Measurements from ENCODE around the gene DCXR. TPM values are rescaled to one million over a fixed set of nuclear protein-coding genes. Genes with fewer than 3 reads are reported as not detected.

Gene DCXR
- total and polyA plus RNA-seq, 2 of the 13 experiments (the other 11 are each of a cell fraction or from before 2014, with no cell fraction given) = 287 to 311 TPM

DNA sequence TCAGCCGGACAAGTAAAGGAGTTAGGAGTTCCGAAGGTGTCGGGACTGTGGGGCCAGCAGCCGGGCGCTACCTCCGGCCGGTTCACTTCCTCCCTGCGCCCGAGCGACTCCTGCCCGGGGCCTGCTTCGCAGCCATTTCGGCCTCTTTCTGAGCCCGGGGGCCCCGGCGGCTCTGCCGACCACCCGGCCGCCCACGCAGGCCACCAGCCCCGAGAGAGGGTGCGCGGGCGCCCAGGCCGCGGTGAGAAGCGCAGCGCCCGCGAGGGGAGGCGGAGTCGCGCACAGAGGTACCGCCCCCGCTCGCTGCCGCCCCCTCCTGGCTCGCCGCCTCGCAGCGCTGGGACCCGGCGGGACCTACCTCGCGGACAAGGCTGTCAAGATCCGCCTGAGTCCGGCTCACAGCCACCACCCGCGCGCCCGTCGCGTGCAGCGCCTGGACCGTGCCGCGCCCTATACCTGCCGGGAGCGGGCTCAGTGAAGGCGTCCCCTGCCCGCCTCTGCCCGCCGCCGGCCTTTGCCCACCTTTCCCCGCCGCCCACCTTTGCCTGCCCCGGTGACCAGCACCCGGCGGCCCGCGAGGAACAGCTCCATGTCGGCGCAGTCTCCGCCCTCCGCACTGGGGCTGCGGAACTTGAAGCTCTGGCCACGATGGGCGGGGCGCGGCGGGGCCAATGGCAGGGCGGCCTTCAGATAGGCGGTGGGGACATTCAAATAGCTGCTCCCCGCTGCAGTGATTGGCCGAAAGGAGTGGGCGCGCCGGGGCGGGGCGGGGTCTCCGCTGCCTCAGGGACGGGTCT lies at the start of gene DCXR (continued):
- TF ChIP-seq SP5 (CRISPR knock-in tag; IDR thresholded peaks at IDR 0.05; ENCODE audit: borderline replicate concordance, low read depth) (peak; percentile 86), ADNP (CRISPR knock-in tag; IDR thresholded peaks at IDR 0.05) (0 out of 2 replicates have a peak, but pooled peaks have one; percentile 34), ZNF468 (CRISPR knock-in tag; IDR thresholded peaks at IDR 0.05) (0 out of 2 replicates have a peak, but pooled peaks have one; percentile 83), RFXAP (CRISPR knock-in tag; IDR thresholded peaks at IDR 0.05; ENCODE audit: borderline replicate concordance) (peak; percentile 44; the same call in 1 of the 2 replicates), NR2F2 (IDR thresholded peaks at IDR 0.05; ENCODE audit: borderline replicate concordance, low read depth) (peak; percentile 35; the same call in 1 of the 2 replicates), ZFP37 (CRISPR knock-in tag; IDR thresholded peaks at IDR 0.05; ENCODE audit: borderline replicate concordance) (no peak), HES4 (CRISPR knock-in tag; IDR thresholded peaks at IDR 0.05; ENCODE audit: borderline replicate concordance) (peak; percentile 81), ZNF205 (CRISPR knock-in tag; IDR thresholded peaks at IDR 0.05) (peak; percentile 66; the same call in 1 of the 2 replicates), ZFX (CRISPR knock-in tag; IDR thresholded peaks at IDR 0.05; ENCODE audit: low read depth) (peak; percentile 98), ZNF329 (CRISPR knock-in tag; IDR thresholded peaks at IDR 0.05; ENCODE audit: low read depth) (no peak), ZNF207 (IDR thresholded peaks at IDR 0.05; ENCODE audit: borderline replicate concordance) (no peak), NFE2 (CRISPR knock-in tag; IDR thresholded peaks at IDR 0.05) (no peak), ZNF75D (CRISPR knock-in tag; IDR thresholded peaks at IDR 0.05; ENCODE audit: borderline replicate concordance) (no peak), RELA (CRISPR knock-in tag; IDR thresholded peaks at IDR 0.05) (peak; percentile 82; the same call in 1 of the 2 replicates), NCOA2 (CRISPR knock-in tag; IDR thresholded peaks at IDR 0.05) (peak; percentile 12; the same call in 1 of the 2 replicates), TARDBP (CRISPR knock-in tag; IDR thresholded peaks at IDR 0.05) (peak; percentile 80; the same call in 1 of the 2 replicates), ZNF333 (CRISPR knock-in tag; IDR thresholded peaks at IDR 0.05; ENCODE audit: borderline replicate concordance) (peak; percentile 78)
- TF ChIP-seq, protein P1, sequence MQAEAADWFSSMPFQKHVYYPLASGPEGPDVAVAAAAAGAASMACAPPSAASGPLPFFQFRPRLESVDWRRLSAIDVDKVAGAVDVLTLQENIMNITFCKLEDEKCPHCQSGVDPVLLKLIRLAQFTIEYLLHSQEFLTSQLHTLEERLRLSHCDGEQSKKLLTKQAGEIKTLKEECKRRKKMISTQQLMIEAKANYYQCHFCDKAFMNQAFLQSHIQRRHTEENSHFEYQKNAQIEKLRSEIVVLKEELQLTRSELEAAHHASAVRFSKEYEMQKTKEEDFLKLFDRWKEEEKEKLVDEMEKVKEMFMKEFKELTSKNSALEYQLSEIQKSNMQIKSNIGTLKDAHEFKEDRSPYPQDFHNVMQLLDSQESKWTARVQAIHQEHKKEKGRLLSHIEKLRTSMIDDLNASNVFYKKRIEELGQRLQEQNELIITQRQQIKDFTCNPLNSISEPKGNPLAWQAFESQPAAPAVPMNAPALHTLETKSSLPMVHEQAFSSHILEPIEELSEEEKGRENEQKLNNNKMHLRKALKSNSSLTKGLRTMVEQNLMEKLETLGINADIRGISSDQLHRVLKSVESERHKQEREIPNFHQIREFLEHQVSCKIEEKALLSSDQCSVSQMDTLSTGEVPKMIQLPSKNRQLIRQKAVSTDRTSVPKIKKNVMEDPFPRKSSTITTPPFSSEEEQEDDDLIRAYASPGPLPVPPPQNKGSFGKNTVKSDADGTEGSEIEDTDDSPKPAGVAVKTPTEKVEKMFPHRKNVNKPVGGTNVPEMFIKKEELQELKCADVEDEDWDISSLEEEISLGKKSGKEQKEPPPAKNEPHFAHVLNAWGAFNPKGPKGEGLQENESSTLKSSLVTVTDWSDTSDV (CRISPR knock-in tag; IDR thresholded peaks at IDR 0.05) = peak; percentile 48; the same call in 1 of the 2 replicates
- TF ChIP-seq, protein P2, sequence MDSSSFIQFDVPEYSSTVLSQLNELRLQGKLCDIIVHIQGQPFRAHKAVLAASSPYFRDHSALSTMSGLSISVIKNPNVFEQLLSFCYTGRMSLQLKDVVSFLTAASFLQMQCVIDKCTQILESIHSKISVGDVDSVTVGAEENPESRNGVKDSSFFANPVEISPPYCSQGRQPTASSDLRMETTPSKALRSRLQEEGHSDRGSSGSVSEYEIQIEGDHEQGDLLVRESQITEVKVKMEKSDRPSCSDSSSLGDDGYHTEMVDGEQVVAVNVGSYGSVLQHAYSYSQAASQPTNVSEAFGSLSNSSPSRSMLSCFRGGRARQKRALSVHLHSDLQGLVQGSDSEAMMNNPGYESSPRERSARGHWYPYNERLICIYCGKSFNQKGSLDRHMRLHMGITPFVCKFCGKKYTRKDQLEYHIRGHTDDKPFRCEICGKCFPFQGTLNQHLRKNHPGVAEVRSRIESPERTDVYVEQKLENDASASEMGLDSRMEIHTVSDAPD (CRISPR knock-in tag; IDR thresholded peaks at IDR 0.05) = no peak
- TF ChIP-seq, protein P3, sequence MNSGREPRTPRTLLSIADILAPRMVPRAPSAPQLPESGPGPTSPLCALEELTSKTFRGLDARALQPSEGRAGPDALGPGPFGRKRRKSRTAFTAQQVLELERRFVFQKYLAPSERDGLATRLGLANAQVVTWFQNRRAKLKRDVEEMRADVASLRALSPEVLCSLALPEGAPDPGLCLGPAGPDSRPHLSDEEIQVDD (CRISPR knock-in tag; IDR thresholded peaks at IDR 0.05; ENCODE audit: borderline replicate concordance) = peak; percentile 92
- TF ChIP-seq, protein P4, sequence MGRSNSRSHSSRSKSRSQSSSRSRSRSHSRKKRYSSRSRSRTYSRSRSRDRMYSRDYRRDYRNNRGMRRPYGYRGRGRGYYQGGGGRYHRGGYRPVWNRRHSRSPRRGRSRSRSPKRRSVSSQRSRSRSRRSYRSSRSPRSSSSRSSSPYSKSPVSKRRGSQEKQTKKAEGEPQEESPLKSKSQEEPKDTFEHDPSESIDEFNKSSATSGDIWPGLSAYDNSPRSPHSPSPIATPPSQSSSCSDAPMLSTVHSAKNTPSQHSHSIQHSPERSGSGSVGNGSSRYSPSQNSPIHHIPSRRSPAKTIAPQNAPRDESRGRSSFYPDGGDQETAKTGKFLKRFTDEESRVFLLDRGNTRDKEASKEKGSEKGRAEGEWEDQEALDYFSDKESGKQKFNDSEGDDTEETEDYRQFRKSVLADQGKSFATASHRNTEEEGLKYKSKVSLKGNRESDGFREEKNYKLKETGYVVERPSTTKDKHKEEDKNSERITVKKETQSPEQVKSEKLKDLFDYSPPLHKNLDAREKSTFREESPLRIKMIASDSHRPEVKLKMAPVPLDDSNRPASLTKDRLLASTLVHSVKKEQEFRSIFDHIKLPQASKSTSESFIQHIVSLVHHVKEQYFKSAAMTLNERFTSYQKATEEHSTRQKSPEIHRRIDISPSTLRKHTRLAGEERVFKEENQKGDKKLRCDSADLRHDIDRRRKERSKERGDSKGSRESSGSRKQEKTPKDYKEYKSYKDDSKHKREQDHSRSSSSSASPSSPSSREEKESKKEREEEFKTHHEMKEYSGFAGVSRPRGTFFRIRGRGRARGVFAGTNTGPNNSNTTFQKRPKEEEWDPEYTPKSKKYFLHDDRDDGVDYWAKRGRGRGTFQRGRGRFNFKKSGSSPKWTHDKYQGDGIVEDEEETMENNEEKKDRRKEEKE (IDR thresholded peaks at IDR 0.05) = no peak
